HepG2 (cell line): Measurements from ENCODE around the gene PSMG1. TPM values are rescaled to one million over a fixed set of nuclear protein-coding genes. Genes with fewer than 3 reads are reported as not detected.
A peak's percentile ranks its signal among the peaks of the same experiment; 100 is the strongest.

Experiments
- ATAC-seq: fragments of 200-7000 bp; cut with Tn5 transposase; 3 replicates; pipeline ENCODE4 v1.9.1; 2020; ENCODE audit warnings: mild to moderate bottlenecking, moderate library complexity
- BruUV-seq: library from RNA; stranded (reverse); fragments of 400-500 nt; replicated peaks from 2 replicates; lab custom pipeline; 2021; lab: Mats Ljungman, UMichigan
- CTCF ChIA-PET: fragments of 300-600 bp; formaldehyde crosslinking; extraction: SDS; loops from one replicate; lab custom pipeline; 2021; ENCODE audit warnings: low total read pairs, inconsistent platforms, low intra/inter-chr PET ratio; lab: Yijun Ruan, JAX
- POLR2A ChIA-PET: fragments of 350-600 bp; sonication (Branson Sonifier 250); formaldehyde crosslinking; loops from one replicate; lab custom pipeline; 2020; ENCODE audit warnings: antibody characterized with exemption, inconsistent platforms; lab: Yijun Ruan, JAX
- DNase-seq: peaks from one replicate; pipeline ENCODE4 v3.0.0-alpha.2; 2015; ENCODE audit warnings: low spot score
- FAIRE-seq: peaks from 3 replicates; lab custom pipeline; 2011; peaks lifted over from hg19 to GRCh38; lab: Jason Lieb, UNC
- H2AFZ ChIP-seq: one replicate; pipeline ENCODE4 v1.6.1; 2011; ENCODE audit warnings: low read length, inconsistent platforms
- H3K27ac ChIP-seq: fragments of 300-600 bp; 3 replicates; pipeline ENCODE4 v1.8.0; 2011; ENCODE audit warnings: mixed run types, mild to moderate bottlenecking, mixed read lengths, low read length, inconsistent platforms; ENCODE audit not compliant: insufficient read depth; ENCODE audit errors: extremely low read length
- H3K27me3 ChIP-seq, 2 experiments: fragments of 200-600 bp in 1 of 2; 2 replicates in 1 of 2; 3 replicates in 1 of 2; pipeline versions ENCODE4 v1.6.0 to v1.8.0; 2011; ENCODE audit warnings: low read length in 2 of 2, mild to moderate bottlenecking in 2 of 2, moderate library complexity in 2 of 2, inconsistent platforms in 1 of 2; ENCODE audit not compliant: insufficient read depth in 2 of 2, control insufficient read depth in 1 of 2
- H3K36me3 ChIP-seq, 2 experiments: fragments of 200-600 bp in 1 of 2; replicated peaks in 1 of 2; 2 replicates in 1 of 2; 3 replicates in 1 of 2; pipeline versions ENCODE4 v1.5.1 to v1.8.0; 2011; ENCODE audit warnings: low read length in 2 of 2, inconsistent platforms in 1 of 2; ENCODE audit not compliant: insufficient read depth in 2 of 2, control insufficient read depth in 1 of 2
- H3K4me1 ChIP-seq: 2 replicates; pipeline ENCODE4 v1.5.1; 2012; ENCODE audit warnings: low read length, inconsistent platforms; ENCODE audit not compliant: insufficient read depth
- H3K4me2 ChIP-seq: 2 replicates; pipeline ENCODE4 v1.6.0; 2011; ENCODE audit warnings: low read depth, low read length, inconsistent platforms
- H3K4me3 ChIP-seq, 3 experiments: fragments of 200-600 bp in 1 of 3; sonication (generic), shearing (Covaris generic) in 1 of 3; replicated peaks in 1 of 3; 2 replicates each; pipeline ENCODE4 v1.5.1; 2011 to 2016; ENCODE audit warnings: low read length in 3 of 3, inconsistent platforms in 2 of 3, low read depth in 2 of 3, mild to moderate bottlenecking in 2 of 3, control low read depth in 1 of 3, mixed read lengths in 1 of 3; ENCODE audit not compliant: insufficient read depth in 1 of 3
- H3K79me2 ChIP-seq: one replicate; pipeline ENCODE4 v1.6.1; 2011; ENCODE audit warnings: low read length, inconsistent platforms; ENCODE audit not compliant: insufficient read depth
- H3K9ac ChIP-seq: 2 replicates; pipeline ENCODE4 v1.6.0; 2011; ENCODE audit warnings: mild to moderate bottlenecking, low read depth, low read length, inconsistent platforms; ENCODE audit not compliant: insufficient read depth
- H3K9me3 ChIP-seq: 2 replicates; pipeline ENCODE4 v1.5.1; 2012; ENCODE audit warnings: mild to moderate bottlenecking, low read length
- H4K20me1 ChIP-seq: 2 replicates; pipeline ENCODE4 v1.6.0; 2011; ENCODE audit warnings: inconsistent platforms, mild to moderate bottlenecking, low read length, moderate library complexity; ENCODE audit not compliant: insufficient read depth
- DZIP1 ChIP-seq: sonication (generic); formaldehyde crosslinking; IDR thresholded peaks from 2 replicates; pipeline ENCODE4 v1.5.0; 2020; ENCODE audit warnings: mild to moderate bottlenecking, missing genetic modification reagents
- HOXA7 ChIP-seq: sonication (generic); formaldehyde crosslinking; IDR thresholded peaks from 2 replicates; pipeline ENCODE4 v1.8.1; 2022; ENCODE audit warnings: mild to moderate bottlenecking, missing genetic modification reagents, moderate library complexity
- ISX ChIP-seq: sonication (generic); formaldehyde crosslinking; conservative IDR thresholded peaks from 2 replicates; pipeline ENCODE4 v1.5.0; 2020; ENCODE audit warnings: missing genetic modification reagents
- MAFK ChIP-seq, 2 experiments: IDR thresholded peaks in 1 of 2; conservative IDR thresholded peaks in 1 of 2; 2 replicates each; pipeline ENCODE4 v1.6.1; 2011; ENCODE audit warnings: improper control_type of control experiment in 2 of 2, low read length in 2 of 2
- MTF1 ChIP-seq: sonication (generic); formaldehyde crosslinking; IDR thresholded peaks from 2 replicates; pipeline ENCODE4 v1.5.0; 2020; ENCODE audit warnings: missing genetic modification reagents
- POLR2A ChIP-seq, 2 experiments: IDR thresholded peaks; 2 replicates each; pipeline ENCODE4 v1.6.1; 2011; ENCODE audit warnings: low read depth in 2 of 2, low read length in 2 of 2, mild to moderate bottlenecking in 1 of 2, moderate library complexity in 1 of 2; ENCODE audit not compliant: insufficient read depth in 1 of 2
- TGIF2 ChIP-seq: IDR thresholded peaks from 2 replicates; pipeline ENCODE4 v1.6.1; 2016; ENCODE audit warnings: control low read depth, missing compliant biosample characterization
- ZBTB20 ChIP-seq: sonication (generic); formaldehyde crosslinking; IDR thresholded peaks from 2 replicates; pipeline ENCODE4 v1.8.1; 2023; ENCODE audit warnings: missing genetic modification reagents, low read depth, mild to moderate bottlenecking, borderline replicate concordance
- ZMYM2 ChIP-seq: sonication (generic); formaldehyde crosslinking; IDR thresholded peaks from 2 replicates; pipeline ENCODE4 v1.8.0; 2022; ENCODE audit warnings: mild to moderate bottlenecking, missing genetic modification reagents
- ZNF615 ChIP-seq: sonication (generic); formaldehyde crosslinking; IDR thresholded peaks from 2 replicates; pipeline ENCODE4 v1.5.0; 2020; ENCODE audit warnings: mild to moderate bottlenecking, missing genetic modification reagents, borderline replicate concordance
- ZNF616 ChIP-seq: sonication (generic); formaldehyde crosslinking; IDR thresholded peaks from 2 replicates; pipeline ENCODE4 v1.5.0; 2020; ENCODE audit warnings: low read depth, mild to moderate bottlenecking, missing genetic modification reagents
- WGBS: methylation state at CpG from one replicate; pipeline ENCODE4 v1.1.6; 2017; ENCODE audit warnings: low lambda C conversion rate; 5-methylcytosine and 5-hydroxymethylcytosine counted together
- in situ Hi-C: cut with HindIII; loops from 2 replicates; pipeline ENCODE4 v1.10.0; 2017; ENCODE audit warnings: low pct_unique_long_range_greater_than_20kb; ENCODE audit not compliant: extremely low pct_ligation_motif_present
- intact Hi-C: fragments of 100-400 bp; cut with micrococcal nuclease; formaldehyde crosslinking; loops from one replicate; pipeline ENCODE4 v1.10.0; 2022; ENCODE audit not compliant: unreplicated experiment
- polyA plus RNA-seq, 8 experiments: library from polyadenylated mRNA; depleted of rRNA in 3 of 8; stranded (reverse) in 7 of 8; unstranded in 1 of 8; fragments of >200 nt; fragmentation: Illumina TruSeq in 4 of 8; extraction: Trizol in 4 of 8; gene quantifications; 2 replicates each; pipeline versions ENCODE4 v1.2.1 to v1.2.3, GENCODE V29; 2011 to 2016; ENCODE audit warnings: low read depth in 4 of 8, missing spikeins in 1 of 8, mixed read lengths in 1 of 8; ENCODE audit not compliant: insufficient read depth in 1 of 8
- total RNA-seq, 5 experiments: library from RNA; depleted of rRNA; stranded (reverse); fragments of >200 nt; fragmentation: Illumina TruSeq; extraction: Trizol; gene quantifications; 2 replicates each; pipeline ENCODE4 v1.2.3, GENCODE V29; 2016; ENCODE audit warnings: low read depth in 1 of 5
- TF ChIP-seq, protein P1 (sequence below): sonication (generic); formaldehyde crosslinking; IDR thresholded peaks from 2 replicates; pipeline ENCODE4 v1.4.0; 2020; ENCODE audit warnings: missing genetic modification reagents

Gene PSMG1
- total and polyA plus RNA-seq, 2 of the 13 experiments (the other 11 are each of a cell fraction or from before 2014, with no cell fraction given), result 63.6 to 173 TPM

DNA sequence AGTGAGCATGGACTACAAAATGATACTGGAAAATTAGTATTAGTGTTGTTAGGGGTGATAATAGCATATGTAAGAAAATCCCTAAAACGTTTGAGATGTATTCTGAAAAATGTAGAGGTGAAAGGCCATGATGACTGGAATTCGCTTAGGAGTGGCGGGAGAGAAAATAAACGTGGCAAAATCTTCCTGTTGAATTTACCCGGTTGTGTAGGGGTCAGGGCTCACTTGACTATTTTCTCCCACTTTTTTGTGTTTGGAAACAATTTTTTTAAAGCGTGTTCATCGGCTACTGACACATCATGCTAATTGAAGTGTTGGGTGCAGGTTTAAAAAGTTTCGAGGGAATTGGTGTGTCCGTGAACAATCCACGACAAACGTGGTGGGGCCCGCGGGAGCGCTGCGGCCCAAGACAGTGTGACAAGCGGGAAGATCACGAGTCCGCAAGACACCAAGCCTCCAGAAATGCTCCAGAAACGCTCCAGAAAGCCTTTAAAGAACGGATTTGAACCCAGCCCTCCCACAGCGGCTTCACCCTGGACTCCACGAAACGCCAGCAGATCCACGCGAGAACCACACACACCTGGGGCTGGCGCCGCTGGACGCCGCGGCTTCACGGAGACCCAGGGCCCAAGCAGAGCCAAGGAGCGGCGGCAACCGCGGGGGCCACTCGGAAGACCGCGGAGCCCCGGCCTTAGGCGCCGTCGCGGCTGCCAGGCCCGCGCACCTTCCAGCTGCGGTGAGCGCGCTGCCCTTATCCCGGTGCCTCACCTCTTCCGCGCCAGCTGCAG is 573 bp downstream of the PSMG1 start (continued):
- peak; percentile 60; the same call in 1 of the 2 replicates for TF ChIP-seq DZIP1 (CRISPR knock-in tag)
- no peak for TF ChIP-seq HOXA7
- TF ChIP-seq ZMYM2, result no peak
- no peak for TF ChIP-seq MTF1
- TF ChIP-seq, protein P1, sequence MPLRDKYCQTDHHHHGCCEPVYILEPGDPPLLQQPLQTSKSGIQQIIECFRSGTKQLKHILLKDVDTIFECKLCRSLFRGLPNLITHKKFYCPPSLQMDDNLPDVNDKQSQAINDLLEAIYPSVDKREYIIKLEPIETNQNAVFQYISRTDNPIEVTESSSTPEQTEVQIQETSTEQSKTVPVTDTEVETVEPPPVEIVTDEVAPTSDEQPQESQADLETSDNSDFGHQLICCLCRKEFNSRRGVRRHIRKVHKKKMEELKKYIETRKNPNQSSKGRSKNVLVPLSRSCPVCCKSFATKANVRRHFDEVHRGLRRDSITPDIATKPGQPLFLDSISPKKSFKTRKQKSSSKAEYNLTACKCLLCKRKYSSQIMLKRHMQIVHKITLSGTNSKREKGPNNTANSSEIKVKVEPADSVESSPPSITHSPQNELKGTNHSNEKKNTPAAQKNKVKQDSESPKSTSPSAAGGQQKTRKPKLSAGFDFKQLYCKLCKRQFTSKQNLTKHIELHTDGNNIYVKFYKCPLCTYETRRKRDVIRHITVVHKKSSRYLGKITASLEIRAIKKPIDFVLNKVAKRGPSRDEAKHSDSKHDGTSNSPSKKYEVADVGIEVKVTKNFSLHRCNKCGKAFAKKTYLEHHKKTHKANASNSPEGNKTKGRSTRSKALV (CRISPR knock-in tag), result no peak
- no peak for TF ChIP-seq ZNF615 (CRISPR knock-in tag)
- TF ChIP-seq, all 625 proteins: peak for 31

GRCh38 chr21:39182016-39182415 is 1.2 kb downstream of the PSMG1 start:
- FAIRE-seq, result no peak
- in situ Hi-C loops, result no loop called here
- Histone ChIP-seq H3K4me1 (peaks cover 32% of the 10 kb centered on the region), H3K4me3 (peak overlapping the region; percentile 91 to 96 (median 92)), H4K20me1 (peaks cover 6% of the 10 kb centered on the region), H3K27me3 (no peaks in the 10 kb centered on the region; a peak in 1 of 5 replicates), H3K79me2 (peaks cover 41% of the 10 kb centered on the region), H2AFZ (no peak overlapping the region), H3K4me2 (peak overlapping the region; percentile 95), H3K27ac (peak overlapping the region; percentile 82), H3K9ac (peak overlapping the region; percentile 99), H3K36me3 (peaks cover 5 to 32% of the 10 kb centered on the region in 2 experiments; a peak in 4 of 5 replicates), H3K9me3 (no peaks in the 10 kb centered on the region)
- TF ChIP-seq ZBTB20 (CRISPR knock-in tag) (no peak), TGIF2 (CRISPR knock-in tag) (0 out of 2 replicates have a peak, but pooled peaks have one; percentile 29), POLR2A (IDR thresholded peaks at IDR 0.05; ENCODE audit: insufficient read depth in 1 of 2, low read depth in 2 of 2, low read length in 2 of 2) (0 out of 4 replicates have a peak, but pooled peaks of 1 of the 2 experiments have one; percentile 28), ZNF616 (CRISPR knock-in tag) (no peak), ISX (CRISPR knock-in tag) (no peak), MAFK (conservative IDR thresholded peaks at IDR 0.05 in 1 of 2, IDR thresholded peaks at IDR 0.05 in 1 of 2; ENCODE audit: low read length in 2 of 2) (no peak)
- BruUV-seq, result no TSS peak
- intact Hi-C loops, result no loop called here
- CTCF ChIA-PET, result no interaction called here
- no peak for DNase-seq
- 16% methylated on average over 8 of the region's 8 CpGs for WGBS
- ATAC-seq, result no peak
- POLR2A ChIA-PET, result no interaction called here
